ENCODE data around the gene GLRX2. TPM values are rescaled to one million over a fixed set of nuclear protein-coding genes. Genes with fewer than 3 reads are reported as not detected.

GLRX2 gene
- total and polyA plus RNA-seq, 2 of the 8 experiments (the other 6 are each of a cell fraction or from before 2014, with no cell fraction given), result 4.8 to 13.5 TPM

- TF ChIP-seq CHD7 (IDR thresholded peaks at IDR 0.05; ENCODE audit: insufficient replicate concordance, low read length), result no peak
- no peak for TF ChIP-seq CTCF (IDR thresholded peaks at IDR 0.05; ENCODE audit: control extremely low read depth in 1 of 3, insufficient read depth in 1 of 3, low read depth in 1 of 3, low read length in 3 of 3)
- no peak for TF ChIP-seq KDM5A (IDR thresholded peaks at IDR 0.05; ENCODE audit: low read length)
- TF ChIP-seq RXRA (IDR thresholded peaks at IDR 0.05; ENCODE audit: insufficient read depth, low read depth, low read length), result no peak
- TF ChIP-seq RAD21 (IDR thresholded peaks at IDR 0.05 in 1 of 2, conservative IDR thresholded peaks at IDR 0.05 in 1 of 2; ENCODE audit: low read depth in 2 of 2, low read length in 2 of 2), result no peak
Measured at GRCh38 chr1:193110246-193110645, 5.0 kb upstream of the GLRX2 start (continued).
